GM23338 (cell line): ENCODE data around the gene IPO13. TPM values are rescaled to one million over a fixed set of nuclear protein-coding genes. Genes with fewer than 3 reads are reported as not detected.

Experiments used
- ATAC-seq: fragments of 200-7000 bp; cut with Tn5 transposase; 3 replicates; pipeline ENCODE4 v1.9.1; 2020
- DNase-seq: peaks from one replicate; pipeline ENCODE4 v3.0.0-alpha.2; 2015; ENCODE audit warnings: low spot score
- H2AFZ ChIP-seq: fragments of 200-600 bp; sonication (generic); 2 replicates; pipeline ENCODE4 v1.8.0; 2016; ENCODE audit warnings: antibody characterized with exemption, mild to moderate bottlenecking, moderate library complexity
- H3F3A ChIP-seq: fragments of 200-600 bp; sonication (generic); replicated peaks from 2 replicates; pipeline ENCODE4 v1.8.0; 2017; ENCODE audit warnings: antibody characterized with exemption, mixed run types, low read depth
- H3K27ac ChIP-seq: fragments of 200-600 bp; sonication (generic); 2 replicates; pipeline ENCODE4 v1.6.1; 2016; ENCODE audit warnings: low read depth
- H3K27me3 ChIP-seq: fragments of 200-600 bp; sonication (generic); 2 replicates; pipeline ENCODE4 v1.8.0; 2016; ENCODE audit warnings: mild to moderate bottlenecking, mixed run types, moderate library complexity; ENCODE audit not compliant: insufficient read depth
- H3K36me3 ChIP-seq: fragments of 200-600 bp; sonication (generic); 2 replicates; pipeline ENCODE4 v1.8.0; 2016; ENCODE audit warnings: mild to moderate bottlenecking; ENCODE audit not compliant: insufficient read depth
- H3K4me1 ChIP-seq: fragments of 200-600 bp; sonication (generic); 2 replicates; pipeline ENCODE4 v1.8.0; 2016; ENCODE audit warnings: mild to moderate bottlenecking, moderate library complexity; ENCODE audit not compliant: insufficient read depth
- H3K4me2 ChIP-seq: fragments of 200-600 bp; sonication (generic); 2 replicates; pipeline ENCODE4 v1.7.1; 2017; ENCODE audit warnings: mixed run types
- H3K4me3 ChIP-seq: fragments of 200-600 bp; sonication (generic); 2 replicates; pipeline ENCODE4 v1.6.1; 2016; ENCODE audit warnings: mixed run types
- H3K79me2 ChIP-seq: fragments of 200-600 bp; sonication (generic); replicated peaks from 2 replicates; pipeline ENCODE4 v1.8.0; 2017; ENCODE audit warnings: mild to moderate bottlenecking; ENCODE audit not compliant: insufficient read depth
- H3K9me2 ChIP-seq: fragments of 200-600 bp; sonication (generic); 2 replicates; pipeline ENCODE4 v1.8.0; 2017; ENCODE audit not compliant: insufficient read depth
- H4K20me1 ChIP-seq: fragments of 200-600 bp; sonication (generic); replicated peaks from 2 replicates; pipeline ENCODE4 v1.8.0; 2017; ENCODE audit warnings: mild to moderate bottlenecking; ENCODE audit not compliant: insufficient read depth
- H3K27ac Mint-ChIP-seq: 2 replicates; pipeline ENCODE4 v1.8.0; 2020; ENCODE audit warnings: inconsistent platforms, mild to moderate bottlenecking, moderate library complexity, mixed read lengths
- H3K27me3 Mint-ChIP-seq: 3 replicates; pipeline ENCODE4 v1.8.0; 2022; ENCODE audit warnings: low read depth, mild to moderate bottlenecking, moderate library complexity, mixed read lengths, inconsistent platforms; ENCODE audit not compliant: insufficient read depth, poor library complexity
- H3K36me3 Mint-ChIP-seq: 3 replicates; pipeline ENCODE4 v1.8.0; 2021; ENCODE audit warnings: low read depth, mild to moderate bottlenecking, inconsistent platforms, moderate library complexity, mixed read lengths
- H3K4me1 Mint-ChIP-seq: 3 replicates; pipeline ENCODE4 v1.8.0; 2020; ENCODE audit warnings: mild to moderate bottlenecking, inconsistent platforms, mixed read lengths
- H3K4me3 Mint-ChIP-seq: 3 replicates; pipeline ENCODE4 v1.8.0; 2021; ENCODE audit warnings: moderate library complexity, mild to moderate bottlenecking, inconsistent platforms, mixed read lengths
- H3K9me3 Mint-ChIP-seq: 3 replicates; pipeline ENCODE4 v1.8.0; 2020; ENCODE audit warnings: moderate library complexity, mild to moderate bottlenecking, inconsistent platforms, mixed read lengths
- CREB1 ChIP-seq: fragments of 250-450 bp; sonication (Bioruptor Pico); IDR thresholded peaks from 2 replicates; pipeline ENCODE4 v1.5.0; 2020; ENCODE audit warnings: low read depth, mild to moderate bottlenecking, moderate library complexity
- CTCF ChIP-seq, 2 experiments: fragments of 200-600 bp in 1 of 2; sonication (generic) in 1 of 2; conservative IDR thresholded peaks; 2 replicates each; pipeline versions ENCODE4 v1.5.1 to v1.6.1; 2016 to 2017; ENCODE audit warnings: antibody characterized with exemption in 2 of 2, low read depth in 2 of 2, mild to moderate bottlenecking in 2 of 2, moderate library complexity in 1 of 2
- ETS1 ChIP-seq: IDR thresholded peaks from 2 replicates; pipeline ENCODE4 v1.6.1; 2016; ENCODE audit warnings: antibody characterized with exemption
- EZH2 ChIP-seq: fragments of 200-600 bp; sonication (generic); IDR thresholded peaks from one replicate; pipeline ENCODE4 v1.8.0; 2017; ENCODE audit warnings: antibody characterized with exemption, mild to moderate bottlenecking, low read depth; ENCODE audit not compliant: unreplicated experiment
- EZH2phosphoT487 ChIP-seq: fragments of 200-600 bp; sonication (generic); IDR thresholded peaks from one replicate; pipeline ENCODE4 v1.8.1; 2018; ENCODE audit warnings: antibody characterized with exemption; ENCODE audit not compliant: unreplicated experiment
- JUNB ChIP-seq: IDR thresholded peaks from one replicate; pipeline ENCODE4 v1.6.1; 2016; ENCODE audit warnings: antibody characterized with exemption; ENCODE audit not compliant: unreplicated experiment
- NANOG ChIP-seq: IDR thresholded peaks from 2 replicates; pipeline ENCODE4 v1.6.1; 2016; ENCODE audit warnings: antibody characterized with exemption, borderline replicate concordance
- POLR2AphosphoS5 ChIP-seq: IDR thresholded peaks from 2 replicates; pipeline ENCODE4 v1.6.1; 2016; ENCODE audit warnings: antibody characterized with exemption, low read depth
- REST ChIP-seq: IDR thresholded peaks from one replicate; pipeline ENCODE4 v1.6.1; 2018; ENCODE audit warnings: antibody characterized with exemption; ENCODE audit not compliant: unreplicated experiment
- STAT1 ChIP-seq: IDR thresholded peaks from one replicate; pipeline ENCODE4 v1.6.1; 2016; ENCODE audit warnings: antibody characterized with exemption; ENCODE audit not compliant: unreplicated experiment
- ZNF114 ChIP-seq: fragments of 250-450 bp; sonication (Bioruptor Pico); IDR thresholded peaks from 2 replicates; pipeline ENCODE4 v1.5.0; 2020; ENCODE audit warnings: mild to moderate bottlenecking, moderate library complexity
- ZNF331 ChIP-seq: fragments of 250-450 bp; sonication (Bioruptor Pico); IDR thresholded peaks from 2 replicates; pipeline ENCODE4 v1.5.0; 2020; ENCODE audit warnings: low read depth, mild to moderate bottlenecking, moderate library complexity
- ZNF462 ChIP-seq: fragments of 250-450 bp; sonication (Bioruptor Pico); IDR thresholded peaks from 2 replicates; pipeline ENCODE4 v1.5.0; 2020; ENCODE audit warnings: mild to moderate bottlenecking, moderate library complexity
- polyA plus RNA-seq: library from polyadenylated mRNA; unstranded; fragments of >200 nt; fragmentation: Nextera tagmentation; extraction: Ambion mirVana; gene quantifications from 2 replicates; pipeline ENCODE4 v1.2.1, GENCODE V29; 2016
- total RNA-seq: library from RNA; depleted of rRNA; stranded (reverse); fragments of >200 nt; shearing (Covaris generic); gene quantifications from 2 replicates; pipeline ENCODE4 v1.2.3, GENCODE V29; 2014

Gene IPO13
- total and polyA plus RNA-seq, 2 experiments from 2014 or later, result 10.4 to 22.8 TPM

- Histone ChIP-seq H3K4me1 (peaks cover 9% of the 10 kb centered on the region), H3K36me3 (no peaks in the 10 kb centered on the region), H3F3A (0 out of 2 replicates have a peak, but pooled peaks cover 5% of the 10 kb centered on the region), H3K79me2 (peaks cover 4% of the 10 kb centered on the region; the same call in 1 of the 2 replicates), H3K4me2 (no peak overlapping the region), H4K20me1 (no peaks in the 10 kb centered on the region; the same call in 1 of the 2 replicates), H3K27ac (no peak overlapping the region), H3K27me3 (no peaks in the 10 kb centered on the region), H3K9me2 (no peaks in the 10 kb centered on the region), H2AFZ (no peak overlapping the region), H3K4me3 (no peak overlapping the region)
- H3K4me3 Mint-ChIP-seq, result no peak overlapping the region
- H3K27ac Mint-ChIP-seq, result no peak overlapping the region
- DNase-seq, result no peak
- H3K36me3 Mint-ChIP-seq, result no peaks in the 10 kb centered on the region; the same call in 2 of the 3 replicates
- no peak for TF ChIP-seq JUNB
- no peak for TF ChIP-seq NANOG
- TF ChIP-seq ETS1, result no peak
- TF ChIP-seq ZNF462, result no peak
- no peak for TF ChIP-seq EZH2
- no peak for TF ChIP-seq POLR2AphosphoS5
- no peak for TF ChIP-seq REST
- TF ChIP-seq ZNF114 (CRISPR knock-in tag), result no peak
- TF ChIP-seq CTCF (conservative IDR thresholded peaks at IDR 0.05; ENCODE audit: low read depth in 2 of 2), result no peak
- TF ChIP-seq ZNF331 (CRISPR knock-in tag), result no peak
- no peak for TF ChIP-seq EZH2phosphoT487
- no peak for TF ChIP-seq CREB1 (CRISPR knock-in tag)
- TF ChIP-seq STAT1, result no peak
- H3K4me1 Mint-ChIP-seq, result peaks cover 28% of the 10 kb centered on the region
- ATAC-seq, result no peak
- H3K27me3 Mint-ChIP-seq, result peaks cover 7% of the 10 kb centered on the region
- H3K9me3 Mint-ChIP-seq, result no peaks in the 10 kb centered on the region
Measured at GRCh38 chr1:43949678-43950077, 2.9 kb downstream of the IPO13 start.
